GM12878 (cell line): ENCODE results near the gene WTAP. TPM values are rescaled to one million over a fixed set of nuclear protein-coding genes. Genes with fewer than 3 reads are reported as not detected.

Experiments used
- ATAC-seq: fragments of 200-7000 bp; cut with Tn5 transposase; 3 replicates; pipeline ENCODE4 v1.9.1; 2020; ENCODE audit warnings: mild to moderate bottlenecking, moderate library complexity
- BruUV-seq: library from RNA; stranded (reverse); fragments of 400-500 nt; replicated peaks from 2 replicates; lab custom pipeline; 2021; lab: Mats Ljungman, UMichigan
- CTCF ChIA-PET: fragments of 300-600 bp; sonication (Branson Sonifier 250); formaldehyde crosslinking; extraction: SDS; loops from one replicate; lab custom pipeline; 2021; ENCODE audit warnings: inconsistent platforms; lab: Yijun Ruan, JAX
- POLR2A ChIA-PET: fragments of 350-600 bp; formaldehyde crosslinking; extraction: SDS; loops from one replicate; lab custom pipeline; 2021; ENCODE audit warnings: inconsistent platforms; lab: Charles Lee
- RAD21 ChIA-PET: fragments of 300-600 bp; sonication (Branson Sonifier 250); formaldehyde crosslinking; loops from one replicate; lab custom pipeline; 2023; ENCODE audit warnings: antibody characterized with exemption; ENCODE audit not compliant: unreplicated experiment; lab: Charles Lee
- SMC1A ChIA-PET: fragments of 300-600 bp; sonication (Branson Sonifier 250); formaldehyde crosslinking; loops from one replicate; lab custom pipeline; 2023; ENCODE audit not compliant: unreplicated experiment, uncharacterized antibody; lab: Charles Lee
- DNase-seq: peaks from one replicate; pipeline ENCODE4 v3.0.0-alpha.2; 2011; ENCODE audit warnings: low read depth, low spot score
- FAIRE-seq: peaks from 3 replicates; lab custom pipeline; 2011; peaks lifted over from hg19 to GRCh38; lab: Jason Lieb, UNC
- H2AFZ ChIP-seq: 2 replicates; pipeline ENCODE4 v1.6.0; 2011; ENCODE audit warnings: low read depth, low read length, control low read depth; ENCODE audit not compliant: control insufficient read depth
- H3K27ac ChIP-seq: 2 replicates; pipeline ENCODE4 v1.5.1; 2011; ENCODE audit warnings: control low read depth; ENCODE audit not compliant: control insufficient read depth, insufficient read depth
- H3K27me3 ChIP-seq, 2 experiments: replicated peaks in 1 of 2; 2 replicates each; pipeline versions ENCODE4 v1.6.0 to v1.6.1; 2011; ENCODE audit warnings: low read length in 1 of 2; ENCODE audit not compliant: control insufficient read depth in 2 of 2, insufficient read depth in 2 of 2
- H3K36me3 ChIP-seq, 2 experiments: 2 replicates each; pipeline ENCODE4 v1.5.1; 2011; ENCODE audit warnings: low read length in 1 of 2; ENCODE audit not compliant: control insufficient read depth in 2 of 2, insufficient read depth in 2 of 2
- H3K4me1 ChIP-seq: 2 replicates; pipeline ENCODE4 v1.6.1; 2011; ENCODE audit warnings: mild to moderate bottlenecking, low read length, moderate library complexity, mixed read lengths; ENCODE audit not compliant: control insufficient read depth, insufficient read depth
- H3K4me2 ChIP-seq: 2 replicates; pipeline ENCODE4 v1.6.0; 2011; ENCODE audit warnings: control low read depth; ENCODE audit not compliant: control insufficient read depth, insufficient read depth
- H3K4me3 ChIP-seq: fragments of 200-600 bp; sonication (generic); 2 replicates; pipeline ENCODE4 v1.5.1; 2016
- H3K79me2 ChIP-seq: 2 replicates; pipeline ENCODE4 v1.6.0; 2011; ENCODE audit warnings: low read length; ENCODE audit not compliant: control insufficient read depth, insufficient read depth
- H3K9ac ChIP-seq: 2 replicates; pipeline ENCODE4 v1.8.0; 2011; ENCODE audit warnings: low read length, control low read depth, mixed read lengths; ENCODE audit not compliant: control insufficient read depth, insufficient read depth
- H3K9me3 ChIP-seq: replicated peaks from 3 replicates; pipeline ENCODE4 v1.5.1; 2011; ENCODE audit warnings: mild to moderate bottlenecking, low read length; ENCODE audit not compliant: control insufficient read depth, insufficient read depth
- H4K20me1 ChIP-seq: 2 replicates; pipeline ENCODE4 v1.6.0; 2011; ENCODE audit not compliant: control insufficient read depth, insufficient read depth
- E2F4 ChIP-seq: IDR thresholded peaks from 2 replicates; pipeline ENCODE4 v1.6.1; 2012; ENCODE audit warnings: low read depth, low read length, improper control_type of control experiment
- MEF2B ChIP-seq: fragments of 450-650 bp; IDR thresholded peaks from 2 replicates; pipeline ENCODE4 v1.6.1; 2018; ENCODE audit warnings: mild to moderate bottlenecking, moderate library complexity; ENCODE audit not compliant: partially characterized antibody, poor library complexity, severe bottlenecking
- SMAD1 ChIP-seq: fragments of 450-650 bp; IDR thresholded peaks from 2 replicates; pipeline ENCODE4 v1.6.1; 2018; ENCODE audit warnings: mild to moderate bottlenecking, low read depth; ENCODE audit not compliant: partially characterized antibody
- ZNF687 ChIP-seq: fragments of 450-650 bp; IDR thresholded peaks from 2 replicates; pipeline ENCODE4 v1.6.1; 2017; ENCODE audit warnings: mild to moderate bottlenecking, moderate library complexity
- WGBS: methylation state at CpG from one replicate; pipeline ENCODE4 v1.1.6; 2016; ENCODE audit warnings: low lambda C conversion rate; ENCODE audit not compliant: insufficient replicate concordance, insufficient coverage; ENCODE audit errors: missing lambda C conversion rate; 5-methylcytosine and 5-hydroxymethylcytosine counted together
- in situ Hi-C: fragments of 300-500 bp; cut with MboI; formaldehyde crosslinking; loops from 9 replicates; pipeline ENCODE4 v1.14.3; 2018; ENCODE audit warnings: mixed read lengths
- intact Hi-C: fragments of 100-400 bp; cut with micrococcal nuclease; formaldehyde crosslinking; loops from one replicate; pipeline ENCODE4 v1.14.2; 2022; ENCODE audit not compliant: unreplicated experiment
- polyA plus RNA-seq, 11 experiments: library from polyadenylated mRNA; depleted of rRNA in 4 of 11; unstranded in 6 of 11; stranded (reverse) in 5 of 11; fragments of >200 nt; fragmentation: Nextera tagmentation in 4 of 11; fragmentation: Illumina TruSeq in 1 of 11; extraction: Ambion mirVana in 4 of 11; extraction: Trizol in 1 of 11; gene quantifications; 1 replicate in 1 of 11; 2 replicates in 10 of 11; pipeline versions ENCODE4 v1.2.1 to v1.2.3, GENCODE V29; 2011 to 2016; ENCODE audit warnings: inconsistent platforms in 2 of 11, missing spikeins in 2 of 11, low read depth in 1 of 11
- total RNA-seq, 4 experiments: library from RNA; depleted of rRNA in 3 of 4; stranded (reverse); fragments of >200 nt in 3 of 4; fragmentation: Illumina TruSeq in 1 of 4; extraction: Trizol in 1 of 4; gene quantifications; 2 replicates each; pipeline versions ENCODE4 v1.2.1 to v1.2.3, GENCODE V29; 2013 to 2021

The WTAP gene
- total and polyA plus RNA-seq, 10 of the 15 experiments (the other 5 are each of a cell fraction or from before 2014, with no cell fraction given), result 38.7 to 132 (median 83.1) TPM

- H3K4me1 ChIP-seq, result no peaks in the 10 kb centered on the region
- 95% methylated on average over 7 of the region's 7 CpGs for WGBS
- SMC1A ChIA-PET, result no interaction called here
- H3K36me3 ChIP-seq, result peaks cover 8 to 50% of the 10 kb centered on the region in 2 experiments
- BruUV-seq, result no TSS peak
- H3K27ac ChIP-seq, result no peak overlapping the region
- in situ Hi-C loops, result no loop called here
- H3K9me3 ChIP-seq, result no peaks in the 10 kb centered on the region
- no peaks in the 10 kb centered on the region for H3K27me3 ChIP-seq
- ATAC-seq (no peak), DNase-seq (no peak), FAIRE-seq (no peak)
- intact Hi-C loops, result no loop called here
- no peak overlapping the region for H3K4me2 ChIP-seq
- no peaks in the 10 kb centered on the region for H4K20me1 ChIP-seq
- RAD21 ChIA-PET, result interaction anchor here (0.6 kb wide), 1 partner anchor 1326 kb away, joined by 3 read pairs; no protein-coding TSS in a partner anchor
- H2AFZ ChIP-seq, result no peak overlapping the region
- POLR2A ChIA-PET, result interaction anchor here (1.8 kb wide), 1 partner anchor 13 kb away, joined by 5 read pairs; no protein-coding TSS in a partner anchor
- no peak overlapping the region for H3K9ac ChIP-seq
- no peak overlapping the region for H3K4me3 ChIP-seq
- no peak for TF ChIP-seq ZNF687
- TF ChIP-seq E2F4, result no peak
- no peak for TF ChIP-seq SMAD1
- TF ChIP-seq MEF2B, result no peak
- CTCF ChIA-PET, result no interaction called here
- peaks cover 3% of the 10 kb centered on the region for H3K79me2 ChIP-seq
Observed at GRCh38 chr6:159745081-159745480, 17.8 kb downstream of the WTAP start.
